RWPE2 (cell line): ENCODE data around the gene CCR5AS.
"Not testable (repeated sequence)": the region's sequence is repeated elsewhere in the genome, so short reads cannot be mapped to it uniquely, and the experiment has no call there.

Experiments used
- ATAC-seq: fragments of 200-7000 bp; cut with Tn5 transposase; 3 replicates; pipeline ENCODE4 v1.9.1; 2021; ENCODE audit warnings: low read depth
- DNase-seq: peaks from one replicate; pipeline ENCODE4 v3.0.0-alpha.2; 2020; ENCODE audit warnings: low spot score
- H3K27ac ChIP-seq: fragments of 450-650 bp; 2 replicates; pipeline ENCODE4 v1.5.1; 2017; ENCODE audit warnings: mild to moderate bottlenecking; ENCODE audit not compliant: poor library complexity, severe bottlenecking
- H3K27me3 ChIP-seq: fragments of 250-450 bp; sonication (Bioruptor Pico); 2 replicates; pipeline ENCODE4 v1.5.1; 2021; ENCODE audit warnings: mild to moderate bottlenecking, moderate library complexity; ENCODE audit not compliant: insufficient read depth, poor library complexity, severe bottlenecking
- H3K36me3 ChIP-seq: fragments of 250-450 bp; sonication (Bioruptor Pico); 2 replicates; pipeline ENCODE4 v1.5.1; 2020; ENCODE audit warnings: low read depth, mild to moderate bottlenecking, moderate library complexity
- H3K4me1 ChIP-seq: fragments of 250-450 bp; sonication (Bioruptor Pico); 2 replicates; pipeline ENCODE4 v1.5.1; 2021; ENCODE audit warnings: mild to moderate bottlenecking, moderate library complexity; ENCODE audit not compliant: insufficient read depth, poor library complexity, severe bottlenecking
- H3K4me3 ChIP-seq: fragments of 250-450 bp; sonication (Bioruptor Pico); 2 replicates; pipeline ENCODE4 v1.5.1; 2021; ENCODE audit warnings: mild to moderate bottlenecking, moderate library complexity; ENCODE audit not compliant: severe bottlenecking
- H3K9me3 ChIP-seq: fragments of 250-450 bp; sonication (Bioruptor Pico); 2 replicates; pipeline ENCODE4 v1.5.1; 2021; ENCODE audit warnings: mild to moderate bottlenecking, moderate library complexity; ENCODE audit not compliant: severe bottlenecking
- TF ChIP-seq, protein P1 (sequence below): fragments of 450-650 bp; IDR thresholded peaks from one replicate; pipeline ENCODE4 v1.5.1; 2017; ENCODE audit warnings: mild to moderate bottlenecking, moderate library complexity; ENCODE audit not compliant: poor library complexity, severe bottlenecking

The CCR5AS gene

GRCh38 chr3:46435081-46435726 lies 28.3 kb upstream of the CCR5AS start:
- H3K27me3 ChIP-seq: no peaks in the 10 kb centered on the region
- H3K36me3 ChIP-seq: no peaks in the 10 kb centered on the region
- H3K4me3 ChIP-seq: no peak overlapping the region
- H3K9me3 ChIP-seq: no peaks in the 10 kb centered on the region
- DNase-seq (no peak), ATAC-seq (no peak)
- no peak overlapping the region for H3K27ac ChIP-seq
- no peaks in the 10 kb centered on the region for H3K4me1 ChIP-seq
- TF ChIP-seq, protein P1, sequence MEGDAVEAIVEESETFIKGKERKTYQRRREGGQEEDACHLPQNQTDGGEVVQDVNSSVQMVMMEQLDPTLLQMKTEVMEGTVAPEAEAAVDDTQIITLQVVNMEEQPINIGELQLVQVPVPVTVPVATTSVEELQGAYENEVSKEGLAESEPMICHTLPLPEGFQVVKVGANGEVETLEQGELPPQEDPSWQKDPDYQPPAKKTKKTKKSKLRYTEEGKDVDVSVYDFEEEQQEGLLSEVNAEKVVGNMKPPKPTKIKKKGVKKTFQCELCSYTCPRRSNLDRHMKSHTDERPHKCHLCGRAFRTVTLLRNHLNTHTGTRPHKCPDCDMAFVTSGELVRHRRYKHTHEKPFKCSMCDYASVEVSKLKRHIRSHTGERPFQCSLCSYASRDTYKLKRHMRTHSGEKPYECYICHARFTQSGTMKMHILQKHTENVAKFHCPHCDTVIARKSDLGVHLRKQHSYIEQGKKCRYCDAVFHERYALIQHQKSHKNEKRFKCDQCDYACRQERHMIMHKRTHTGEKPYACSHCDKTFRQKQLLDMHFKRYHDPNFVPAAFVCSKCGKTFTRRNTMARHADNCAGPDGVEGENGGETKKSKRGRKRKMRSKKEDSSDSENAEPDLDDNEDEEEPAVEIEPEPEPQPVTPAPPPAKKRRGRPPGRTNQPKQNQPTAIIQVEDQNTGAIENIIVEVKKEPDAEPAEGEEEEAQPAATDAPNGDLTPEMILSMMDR: no peak

DNA sequence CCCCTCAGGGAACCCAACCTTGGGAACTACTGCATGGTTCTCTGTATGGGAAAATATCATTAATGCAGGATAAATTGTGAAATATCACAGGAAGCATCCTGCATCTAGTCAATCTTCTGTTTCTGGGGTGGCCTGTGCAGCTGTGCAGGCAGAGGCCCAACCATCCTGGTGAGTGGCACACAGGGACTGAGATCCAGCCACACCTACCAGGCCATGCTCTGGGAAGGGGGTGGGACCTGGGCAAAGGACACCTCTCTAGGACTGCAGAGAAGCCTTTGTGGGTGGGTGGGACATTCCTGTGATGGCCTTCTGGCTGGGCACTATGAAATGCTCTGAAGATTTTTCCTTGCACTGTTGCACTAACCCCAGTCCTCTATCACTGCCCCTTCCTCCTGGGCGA lies 27.0 kb upstream of the CCR5AS start:
- no peaks in the 10 kb centered on the region for H3K9me3 ChIP-seq
- H3K4me3 ChIP-seq: no peak overlapping the region
- H3K27ac ChIP-seq: no peak overlapping the region
- no peaks in the 10 kb centered on the region for H3K27me3 ChIP-seq
- no peak for ATAC-seq
- TF ChIP-seq, protein P1: no peak
- no peaks in the 10 kb centered on the region for H3K36me3 ChIP-seq
- H3K4me1 ChIP-seq: peaks cover 10% of the 10 kb centered on the region
- DNase-seq: no peak

DNA sequence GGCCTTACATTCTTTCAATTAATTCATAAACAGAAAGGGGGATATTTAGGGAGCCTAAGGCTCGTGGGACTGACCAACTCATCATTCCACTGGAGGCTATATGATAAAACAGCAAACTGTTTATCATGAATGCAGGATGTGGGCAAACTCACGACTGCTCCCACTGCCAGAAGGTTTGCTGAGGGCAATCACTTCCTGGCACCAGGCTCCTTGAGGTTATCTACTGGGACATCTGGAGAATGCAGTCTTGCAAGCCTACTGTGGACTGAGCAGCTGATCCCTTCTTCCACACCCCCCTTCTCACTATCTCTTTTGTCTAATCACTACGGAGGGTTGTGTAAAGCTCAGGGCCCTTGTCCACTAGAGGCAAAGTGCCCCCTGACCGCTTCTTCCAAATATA lies 26.3 kb upstream of the CCR5AS start:
- not testable (repeated sequence) for H3K27me3 ChIP-seq, H3K4me3 ChIP-seq, DNase-seq, H3K4me1 ChIP-seq, H3K36me3 ChIP-seq, H3K9me3 ChIP-seq, H3K27ac ChIP-seq, ATAC-seq

- not testable (repeated sequence) for H3K9me3 ChIP-seq, H3K4me3 ChIP-seq, H3K27me3 ChIP-seq, ATAC-seq, H3K4me1 ChIP-seq, H3K36me3 ChIP-seq, DNase-seq, H3K27ac ChIP-seq
These were observed 25.0 kb upstream of the CCR5AS start for GRCh38 chr3:46431905-46432304.

GRCh38 chr3:46430879-46431278 lies 24.0 kb upstream of the CCR5AS start:
- not testable (repeated sequence) for H3K27me3 ChIP-seq, H3K4me3 ChIP-seq, ATAC-seq, H3K4me1 ChIP-seq, H3K9me3 ChIP-seq, DNase-seq, H3K27ac ChIP-seq, H3K36me3 ChIP-seq

DNA sequence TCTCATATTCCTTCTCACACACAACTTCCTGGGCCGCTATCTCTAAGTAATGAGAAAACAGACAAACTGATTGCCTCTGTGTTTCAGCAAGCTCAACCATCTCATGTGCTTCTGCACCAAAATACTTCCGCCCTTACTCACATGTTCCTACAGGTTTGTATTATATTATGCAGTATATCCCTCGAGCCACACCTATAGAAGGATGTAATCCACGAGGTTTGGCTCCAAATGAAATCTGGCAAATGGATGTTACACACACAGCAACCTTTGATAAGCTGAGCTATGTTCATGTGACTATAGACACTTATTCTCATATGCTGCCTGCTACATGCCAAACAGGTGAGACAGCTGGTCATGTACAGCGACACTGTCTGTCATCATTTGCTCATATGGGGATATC lies 22.8 kb upstream of the CCR5AS start:
- no peak for DNase-seq
- H3K36me3 ChIP-seq: no peaks in the 10 kb centered on the region
- no peaks in the 10 kb centered on the region for H3K27me3 ChIP-seq
- TF ChIP-seq, protein P1: no peak
- H3K27ac ChIP-seq: peak overlapping the region; percentile 32
- H3K4me1 ChIP-seq: peaks cover 10% of the 10 kb centered on the region
- H3K4me3 ChIP-seq: no peak overlapping the region
- no peaks in the 10 kb centered on the region for H3K9me3 ChIP-seq
- ATAC-seq: peak; percentile 89; the same call in 2 of the 3 replicates
